ENCODE results near the gene THSD8. TPM values are rescaled to one million over a fixed set of nuclear protein-coding genes. Genes with fewer than 3 reads are reported as not detected.

Gene THSD8
- total and polyA plus RNA-seq, 3 donors from 2014 or later: 3.0 to 27.9 (median 14.0) TPM

DNA sequence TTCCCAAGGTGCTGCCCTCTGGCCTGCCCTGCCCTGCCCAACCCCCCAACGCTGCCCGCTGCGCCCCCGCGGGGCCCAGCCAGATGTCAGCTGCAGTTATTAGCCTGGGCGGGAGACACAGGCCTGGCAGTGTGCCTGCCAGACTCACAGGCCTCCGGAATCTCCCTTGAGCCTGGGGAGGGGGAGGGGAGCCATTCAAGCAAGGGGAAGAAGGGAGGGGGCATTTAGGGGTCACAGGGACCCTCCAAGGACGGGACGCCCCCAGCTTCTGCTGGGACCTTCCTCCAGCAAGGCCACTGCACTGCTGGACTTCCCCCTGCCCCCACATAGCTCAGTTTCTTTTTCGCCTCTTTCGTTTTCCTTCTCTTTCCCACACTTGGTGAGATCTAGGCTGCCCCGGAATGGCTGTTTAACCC lies 13.2 kb upstream of the THSD8 start:
- Histone ChIP-seq H3K27ac (peak overlapping the region; percentile 93 to 98), H3K4me1 (peaks cover 57% of the 10 kb centered on the region), H3K4me3 (peak overlapping the region; percentile 60 to 88), H3K9me3 (no peaks in the 10 kb centered on the region), H3K27me3 (no peaks in the 10 kb centered on the region), H3K36me3 (ENCODE audit: low read depth, missing control alignments) (no peaks in the 10 kb centered on the region)
- DNase-seq: peak; percentile 88
- WGBS, 2 donors: 4 to 7% methylated on average over 7 to 12 of the region's 12 CpGs
- no peak for TF ChIP-seq POLR2A (IDR thresholded peaks at IDR 0.05)
- intact Hi-C loops (cut with DNase I; ENCODE audit: low total_unique reads): no loop called here

GRCh38 chr19:12789098-12789903 lies 12.6 kb upstream of the THSD8 start:
- TF ChIP-seq POLR2A (IDR thresholded peaks at IDR 0.05): no peak
- no peak for TF ChIP-seq CTCF (IDR thresholded peaks at IDR 0.05)
- intact Hi-C loops (cut with DNase I; ENCODE audit: low total_unique reads): no loop called here

DNA sequence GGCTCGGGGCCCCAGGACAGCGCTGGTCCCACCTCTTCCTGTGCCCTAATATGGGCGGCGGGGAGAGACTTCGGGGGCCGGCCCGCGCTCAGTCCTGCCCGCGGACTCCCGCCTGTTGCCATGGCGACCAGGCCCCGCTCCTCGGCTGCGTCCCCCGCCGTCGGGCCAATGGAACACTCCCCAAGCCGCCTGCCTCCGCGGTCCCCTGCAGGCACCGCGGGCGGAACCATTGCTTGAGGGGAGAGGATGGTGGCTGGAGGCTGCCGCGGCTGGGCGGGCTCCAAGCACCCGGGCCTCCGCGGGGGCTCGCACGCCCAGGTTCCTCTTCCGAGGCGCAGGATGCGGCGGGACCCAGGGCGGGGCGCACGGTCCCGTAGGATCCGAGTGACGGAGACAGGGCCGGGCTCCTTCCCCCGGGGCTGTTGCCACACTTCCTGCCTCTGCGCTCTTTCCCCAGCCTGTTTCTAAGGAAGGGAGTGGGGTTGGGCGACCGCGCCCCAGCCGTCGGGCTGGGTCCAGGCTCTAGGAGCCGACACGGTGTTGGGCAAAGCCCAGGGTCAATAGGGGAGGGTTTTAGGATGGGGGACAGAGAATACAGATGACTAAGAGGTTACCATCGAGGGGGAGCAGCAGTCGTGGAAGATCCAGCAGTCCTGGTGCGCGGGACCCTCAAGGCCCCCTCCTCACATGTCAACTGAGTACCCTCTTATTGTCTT lies 11.8 kb upstream of the THSD8 start:
- peak; percentile 97 for DNase-seq
- peak overlapping the region; percentile 60 to 88 for H3K4me3 ChIP-seq
- TF ChIP-seq CTCF (IDR thresholded peaks at IDR 0.05) (no peak), POLR2A (IDR thresholded peaks at IDR 0.05) (peak; percentile 36)
- H3K4me1 ChIP-seq: peaks cover 46% of the 10 kb centered on the region
- H3K27me3 ChIP-seq: no peaks in the 10 kb centered on the region
- no peaks in the 10 kb centered on the region for H3K9me3 ChIP-seq
- whole genome bisulfite sequencing, 2 donors: 1 to 8% methylated on average over 4 to 37 of the region's 56 CpGs
- no peaks in the 10 kb centered on the region for H3K36me3 ChIP-seq (ENCODE audit: low read depth, missing control alignments)
- H3K27ac ChIP-seq: peak overlapping the region; percentile 93 to 98
- intact Hi-C loops (cut with DNase I; ENCODE audit: low total_unique reads): loop anchor here (10.0 kb wide), 1 partner anchor 55 kb away; the partner anchor contains the start of genes GET3 and TRIR

More at GRCh38 chr19:12789098-12789903, 12.6 kb upstream of the THSD8 start:
- Histone ChIP-seq H3K9me3 (no peaks in the 10 kb centered on the region), H3K4me3 (peak overlapping the region; percentile 60 to 88), H3K36me3 (ENCODE audit: low read depth, missing control alignments) (no peaks in the 10 kb centered on the region), H3K4me1 (peaks cover 51% of the 10 kb centered on the region), H3K27ac (peak overlapping the region; percentile 93 to 98), H3K27me3 (no peaks in the 10 kb centered on the region)
- WGBS, 2 donors: 2% methylated on average over 9 to 15 of the region's 46 CpGs
- no peak for DNase-seq

DNA sequence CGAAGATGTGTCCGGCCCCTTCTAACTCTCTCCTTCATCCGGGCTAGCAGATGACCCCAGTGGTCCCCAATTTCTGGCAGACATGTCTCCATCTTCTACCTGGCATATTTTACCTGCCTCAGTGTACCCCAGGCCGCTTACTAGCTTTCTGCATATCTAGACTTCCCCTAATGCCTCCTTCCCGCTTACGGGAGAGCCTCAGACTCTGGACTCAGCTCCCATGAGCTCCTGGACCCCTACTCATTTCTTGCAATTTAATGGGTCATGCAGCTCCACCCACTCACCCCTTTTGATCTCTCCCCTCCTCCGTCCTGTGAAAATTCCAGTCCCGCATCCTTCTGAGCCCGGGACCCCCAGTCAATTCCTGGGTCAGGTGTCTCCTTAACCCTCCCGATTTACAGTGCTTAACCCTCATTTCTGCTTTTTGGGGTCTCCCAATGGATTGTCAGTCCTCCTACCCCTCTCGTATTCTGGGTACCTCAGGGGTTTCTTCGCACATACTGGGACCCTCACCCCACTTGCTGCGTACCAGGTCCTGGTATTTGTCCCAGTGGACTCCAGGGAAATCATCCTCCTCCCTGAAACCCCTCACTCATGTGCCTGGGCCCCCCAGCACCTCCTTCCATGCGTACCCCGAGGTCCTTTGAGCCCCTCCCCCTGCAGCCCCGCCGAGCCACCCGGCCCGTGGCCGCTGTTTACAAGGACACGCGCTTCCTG lies 11.1 kb upstream of the THSD8 start:
- peak overlapping the region; percentile 60 to 88 for H3K4me3 ChIP-seq
- TF ChIP-seq POLR2A (IDR thresholded peaks at IDR 0.05) (no peak), CTCF (IDR thresholded peaks at IDR 0.05) (no peak)
- peak overlapping the region; percentile 93 to 98 for H3K27ac ChIP-seq
- intact Hi-C loops (cut with DNase I; ENCODE audit: low total_unique reads): loop anchor here (10.0 kb wide), 1 partner anchor 56 kb away; the partner anchor contains the start of genes GET3 and TRIR
- WGBS, 2 donors: 1% methylated on average over 15 to 22 of the region's 22 CpGs
- no peak for DNase-seq
- no peaks in the 10 kb centered on the region for H3K27me3 ChIP-seq
- no peaks in the 10 kb centered on the region for H3K36me3 ChIP-seq (ENCODE audit: low read depth, missing control alignments)
- H3K9me3 ChIP-seq: no peaks in the 10 kb centered on the region
- peaks cover 45% of the 10 kb centered on the region for H3K4me1 ChIP-seq

All from testis (tissue), 3 donors.